ENCODE results near the gene PGRMC2. TPM values are rescaled to one million over a fixed set of nuclear protein-coding genes. Genes with fewer than 3 reads are reported as not detected.
"Not testable (repeated sequence)": the region's sequence is repeated elsewhere in the genome, so short reads cannot be mapped to it uniquely, and the experiment has no call there.

The PGRMC2 gene
- total and polyA plus RNA-seq, 4 donors: 28.9 to 44.3 (median 32.1) TPM

- TF ChIP-seq GABPA (IDR thresholded peaks at IDR 0.05 in 1 of 2, conservative IDR thresholded peaks at IDR 0.05 in 1 of 2) (no peak), TAF1 (conservative IDR thresholded peaks at IDR 0.05) (no peak), EGR1 (IDR thresholded peaks at IDR 0.05; ENCODE audit: low read depth in 2 of 2) (no peak), ATF3 (IDR thresholded peaks at IDR 0.05) (no peak), CTCF (IDR thresholded peaks at IDR 0.05; ENCODE audit: low read depth, low read length, missing input control) (no peak)
- Histone ChIP-seq H3K36me3 (ENCODE audit: control insufficient read depth in 4 of 4, insufficient read depth in 3 of 4, low read depth in 1 of 4, low read length in 3 of 4) (peaks cover 5 to 18% (median 11%) of the 10 kb centered on the region in 4 donors), H3K4me1 (ENCODE audit: control insufficient read depth in 4 of 4, insufficient read depth in 4 of 4, low read length in 3 of 4) (no peaks in the 10 kb centered on the region), H3K27me3 (ENCODE audit: control insufficient read depth in 4 of 4, insufficient read depth in 4 of 4, low read length in 3 of 4) (no peaks in the 10 kb centered on the region), H3K9me3 (ENCODE audit: control insufficient read depth in 4 of 4, low read length in 3 of 4) (no peaks in the 10 kb centered on the region), H3K4me3 (ENCODE audit: low read depth in 1 of 3, low read length in 3 of 3) (no peak overlapping the region), H3K9ac (ENCODE audit: low read depth in 1 of 2, low read length in 2 of 2) (no peak overlapping the region), H3K27ac (ENCODE audit: low read depth in 1 of 2, low read length in 2 of 2) (no peak overlapping the region)
- 88% methylated on average over 1 of the region's 1 CpG for WGBS
- DNase-seq (ENCODE audit: low spot score): no peak
These were observed 16.1 kb downstream of the PGRMC2 start for GRCh38 chr4:128271551-128271950.

GRCh38 chr4:128268970-128269369 is 18.6 kb downstream of the PGRMC2 start:
- WGBS: 94% methylated on average over 5 of the region's 5 CpGs
- Histone ChIP-seq H3K4me1 (ENCODE audit: control insufficient read depth in 4 of 4, insufficient read depth in 4 of 4, low read length in 3 of 4) (no peaks in the 10 kb centered on the region), H3K27ac (ENCODE audit: low read depth in 1 of 2, low read length in 2 of 2) (no peak overlapping the region)

GRCh38 chr4:128267745-128268144 is 19.9 kb downstream of the PGRMC2 start:
- H3K4me1 ChIP-seq (ENCODE audit: control insufficient read depth in 4 of 4, insufficient read depth in 4 of 4, low read length in 3 of 4): no peaks in the 10 kb centered on the region
- WGBS: 42% methylated on average over 2 of the region's 2 CpGs
- H3K36me3 ChIP-seq (ENCODE audit: control insufficient read depth in 4 of 4, insufficient read depth in 3 of 4, low read depth in 1 of 4, low read length in 3 of 4): peaks cover 5 to 18% (median 11%) of the 10 kb centered on the region in 4 donors

More at GRCh38 chr4:128268970-128269369, 18.6 kb downstream of the PGRMC2 start:
- H3K9ac ChIP-seq (ENCODE audit: low read depth in 1 of 2, low read length in 2 of 2): no peak overlapping the region
- TF ChIP-seq NR2F2 (IDR thresholded peaks at IDR 0.05): no peak
- TF ChIP-seq JUND (IDR thresholded peaks at IDR 0.05): no peak
- no peak for TF ChIP-seq ATF3 (IDR thresholded peaks at IDR 0.05)
- no peak for TF ChIP-seq CTCF (IDR thresholded peaks at IDR 0.05; ENCODE audit: low read depth, low read length, missing input control)
- no peak for TF ChIP-seq RAD21 (IDR thresholded peaks at IDR 0.05)
- no peak for TF ChIP-seq HNF4G (IDR thresholded peaks at IDR 0.05)
- peaks cover 5 to 18% (median 11%) of the 10 kb centered on the region in 4 donors for H3K36me3 ChIP-seq (ENCODE audit: control insufficient read depth in 4 of 4, insufficient read depth in 3 of 4, low read depth in 1 of 4, low read length in 3 of 4)
- H3K27me3 ChIP-seq (ENCODE audit: control insufficient read depth in 4 of 4, insufficient read depth in 4 of 4, low read length in 3 of 4): no peaks in the 10 kb centered on the region
- DNase-seq (ENCODE audit: low spot score): no peak
- H3K9me3 ChIP-seq (ENCODE audit: control insufficient read depth in 4 of 4, low read length in 3 of 4): peaks cover 2 to 3% (median 2%) of the 10 kb centered on the region in 4 donors
- H3K4me3 ChIP-seq (ENCODE audit: low read depth in 1 of 3, low read length in 3 of 3): no peak overlapping the region

GRCh38 chr4:128267171-128267570 is 20.4 kb downstream of the PGRMC2 start:
- H3K9me3 ChIP-seq (ENCODE audit: control insufficient read depth in 4 of 4, low read length in 3 of 4); H3K27me3 ChIP-seq (ENCODE audit: control insufficient read depth in 4 of 4, insufficient read depth in 4 of 4, low read length in 3 of 4); H3K4me1 ChIP-seq (ENCODE audit: control insufficient read depth in 4 of 4, insufficient read depth in 4 of 4, low read length in 3 of 4); H3K4me3 ChIP-seq (ENCODE audit: low read depth in 1 of 3, low read length in 3 of 3); DNase-seq (ENCODE audit: low spot score); H3K9ac ChIP-seq (ENCODE audit: low read depth in 1 of 2, low read length in 2 of 2); H3K27ac ChIP-seq (ENCODE audit: low read depth in 1 of 2, low read length in 2 of 2): not testable (repeated sequence)
- WGBS: 52% methylated on average over 3 of the region's 3 CpGs
- peaks cover 5 to 18% (median 10%) of the 10 kb centered on the region in 4 donors for H3K36me3 ChIP-seq (ENCODE audit: control insufficient read depth in 4 of 4, insufficient read depth in 3 of 4, low read depth in 1 of 4, low read length in 3 of 4)

More at GRCh38 chr4:128267745-128268144, 19.9 kb downstream of the PGRMC2 start:
- no peaks in the 10 kb centered on the region for H3K27me3 ChIP-seq (ENCODE audit: control insufficient read depth in 4 of 4, insufficient read depth in 4 of 4, low read length in 3 of 4)
- no peak for DNase-seq (ENCODE audit: low spot score)
- no peak overlapping the region for H3K27ac ChIP-seq (ENCODE audit: low read depth in 1 of 2, low read length in 2 of 2)
- H3K9ac ChIP-seq (ENCODE audit: low read depth in 1 of 2, low read length in 2 of 2): no peak overlapping the region
- peaks cover 2 to 3% (median 2%) of the 10 kb centered on the region in 4 donors for H3K9me3 ChIP-seq (ENCODE audit: control insufficient read depth in 4 of 4, low read length in 3 of 4)
- TF ChIP-seq EGR1 (IDR thresholded peaks at IDR 0.05; ENCODE audit: low read depth in 2 of 2) (no peak), ZBTB33 (IDR thresholded peaks at IDR 0.05) (no peak), NR2F2 (IDR thresholded peaks at IDR 0.05) (no peak), RAD21 (IDR thresholded peaks at IDR 0.05) (no peak)
- no peak overlapping the region for H3K4me3 ChIP-seq (ENCODE audit: low read depth in 1 of 3, low read length in 3 of 3)

- DNase-seq (ENCODE audit: low spot score); H3K27me3 ChIP-seq (ENCODE audit: control insufficient read depth in 4 of 4, insufficient read depth in 4 of 4, low read length in 3 of 4); H3K4me3 ChIP-seq (ENCODE audit: low read depth in 1 of 3, low read length in 3 of 3): not testable (repeated sequence)
These were observed 22.1 kb downstream of the PGRMC2 start for GRCh38 chr4:128265550-128265949.

More at GRCh38 chr4:128265550-128265949, 22.1 kb downstream of the PGRMC2 start:
- H3K9ac ChIP-seq (ENCODE audit: low read depth in 1 of 2, low read length in 2 of 2); H3K4me1 ChIP-seq (ENCODE audit: control insufficient read depth in 4 of 4, insufficient read depth in 4 of 4, low read length in 3 of 4); H3K27ac ChIP-seq (ENCODE audit: low read depth in 1 of 2, low read length in 2 of 2); H3K36me3 ChIP-seq (ENCODE audit: control insufficient read depth in 4 of 4, insufficient read depth in 3 of 4, low read depth in 1 of 4, low read length in 3 of 4); H3K9me3 ChIP-seq (ENCODE audit: control insufficient read depth in 4 of 4, low read length in 3 of 4): not testable (repeated sequence)
- 75% methylated on average over 3 of the region's 3 CpGs for WGBS
